Measurements from ENCODE around the gene NCOA3. TPM values are rescaled to one million over a fixed set of nuclear protein-coding genes. Genes with fewer than 3 reads are reported as not detected.
A peak's percentile ranks its signal among the peaks of the same experiment; 100 is the strongest.

NCOA3 gene
- total RNA-seq, 1 experiment from 2014 or later: 68.6 TPM

GRCh38 chr20:47653869-47654268 lies 152.2 kb downstream of the NCOA3 start:
- no peak overlapping the region for H3K4me3 Mint-ChIP-seq (ENCODE audit: unreplicated experiment)
- no peaks in the 10 kb centered on the region for H3K27me3 Mint-ChIP-seq (ENCODE audit: insufficient read depth, unreplicated experiment)
- no peaks in the 10 kb centered on the region for H3K4me1 Mint-ChIP-seq (ENCODE audit: insufficient read depth, unreplicated experiment)
- POLR2A ChIA-PET: interaction anchor here (1.9 kb wide), 1 partner anchor 8 kb away, joined by 9 read pairs; no protein-coding TSS in a partner anchor
- H3K27ac Mint-ChIP-seq (ENCODE audit: low read depth, unreplicated experiment): no peak overlapping the region
- peaks cover 92% of the 10 kb centered on the region for H3K36me3 Mint-ChIP-seq (ENCODE audit: insufficient read depth, unreplicated experiment)
- H3K9me3 Mint-ChIP-seq (ENCODE audit: unreplicated experiment): no peaks in the 10 kb centered on the region
- TF ChIP-seq CTCF (IDR thresholded peaks at IDR 0.05; ENCODE audit: unreplicated experiment): no peak
- CTCF ChIA-PET: interaction anchor here (0.7 to 3.2 kb wide), 3 partner anchors 10 to 127 kb away, joined by 4 to 20 read pairs (median 4); no protein-coding TSS in a partner anchor
- intact Hi-C loops (cut with micrococcal nuclease): no loop called here
- DNase-seq (ENCODE audit: unreplicated experiment): no peak
- no TSS peak for BruUV-seq (replicated peaks)

- CTCF ChIA-PET: interaction anchor here (0.7 to 3.2 kb wide), 2 partner anchors 10 to 127 kb away, joined by 4 to 20 read pairs; no protein-coding TSS in a partner anchor
- Mint-ChIP-seq H3K27me3 (ENCODE audit: insufficient read depth, unreplicated experiment) (no peaks in the 10 kb centered on the region), H3K9me3 (ENCODE audit: unreplicated experiment) (no peaks in the 10 kb centered on the region), H3K4me3 (ENCODE audit: unreplicated experiment) (no peak overlapping the region), H3K27ac (ENCODE audit: low read depth, unreplicated experiment) (no peak overlapping the region), H3K36me3 (ENCODE audit: insufficient read depth, unreplicated experiment) (peaks cover 92% of the 10 kb centered on the region), H3K4me1 (ENCODE audit: insufficient read depth, unreplicated experiment) (no peaks in the 10 kb centered on the region)
- intact Hi-C loops (cut with micrococcal nuclease): no loop called here
- POLR2A ChIA-PET: interaction anchor here (1.9 kb wide), 1 partner anchor 8 kb away, joined by 9 read pairs; no protein-coding TSS in a partner anchor
- no peak for DNase-seq (ENCODE audit: unreplicated experiment)
- BruUV-seq (replicated peaks): no TSS peak
- TF ChIP-seq CTCF (IDR thresholded peaks at IDR 0.05; ENCODE audit: unreplicated experiment): no peak
Measured at GRCh38 chr20:47654370-47654769, 152.7 kb downstream of the NCOA3 start.

DNA sequence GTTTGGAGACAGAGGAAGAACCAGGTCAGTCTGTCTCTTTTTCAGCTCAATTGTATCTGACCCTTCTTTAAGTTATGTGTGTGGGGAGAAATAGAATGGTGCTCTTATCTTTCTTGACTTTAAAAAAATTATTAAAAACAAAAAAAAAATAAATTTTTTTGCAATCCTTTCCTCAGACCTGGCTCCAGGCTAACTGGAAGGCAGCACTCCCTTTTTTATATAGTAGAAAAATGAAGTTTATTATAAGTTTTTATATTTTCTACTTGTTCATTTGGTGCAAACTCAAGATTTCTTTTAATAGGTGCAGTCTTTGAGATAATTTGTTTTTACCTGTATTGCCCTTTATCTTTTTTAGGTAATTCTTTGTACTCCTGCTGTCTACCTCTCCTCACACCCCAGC lies 153.9 kb downstream of the NCOA3 start:
- POLR2A ChIA-PET: interaction anchor here (0.7 kb wide), 1 partner anchor 1108 kb away, joined by 3 read pairs; no protein-coding TSS in a partner anchor
- H3K27ac Mint-ChIP-seq (ENCODE audit: low read depth, unreplicated experiment): no peak overlapping the region
- no peak overlapping the region for H3K4me3 Mint-ChIP-seq (ENCODE audit: unreplicated experiment)
- no peaks in the 10 kb centered on the region for H3K9me3 Mint-ChIP-seq (ENCODE audit: unreplicated experiment)
- intact Hi-C loops (cut with micrococcal nuclease): no loop called here
- CTCF ChIA-PET: no interaction called here
- H3K27me3 Mint-ChIP-seq (ENCODE audit: insufficient read depth, unreplicated experiment): no peaks in the 10 kb centered on the region
- BruUV-seq (replicated peaks): TSS peak; percentile 10
- H3K4me1 Mint-ChIP-seq (ENCODE audit: insufficient read depth, unreplicated experiment): no peaks in the 10 kb centered on the region
- no peak for DNase-seq (ENCODE audit: unreplicated experiment)
- no peak for TF ChIP-seq CTCF (IDR thresholded peaks at IDR 0.05; ENCODE audit: unreplicated experiment)
- H3K36me3 Mint-ChIP-seq (ENCODE audit: insufficient read depth, unreplicated experiment): peaks cover 95% of the 10 kb centered on the region

DNA sequence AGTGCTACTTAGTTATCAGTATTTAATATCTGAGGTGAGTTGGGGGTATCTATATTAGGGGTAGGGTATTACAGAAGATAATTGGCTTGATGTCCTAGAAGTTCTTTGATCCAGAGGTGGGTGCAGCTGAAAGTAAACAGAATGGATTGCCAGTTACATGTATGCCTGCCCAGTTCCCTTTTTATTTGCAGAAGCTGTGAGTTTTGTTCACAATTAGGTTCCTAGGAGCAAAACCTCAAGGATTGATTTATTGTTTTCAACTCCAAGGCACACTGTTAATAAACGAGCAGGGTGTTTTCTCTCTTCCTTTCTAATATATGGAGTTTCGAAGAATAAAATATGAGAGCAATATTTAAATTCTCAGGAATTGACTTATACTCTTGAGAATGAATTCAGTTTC lies 154.6 kb downstream of the NCOA3 start:
- H3K4me1 Mint-ChIP-seq (ENCODE audit: insufficient read depth, unreplicated experiment): no peaks in the 10 kb centered on the region
- TF ChIP-seq CTCF (IDR thresholded peaks at IDR 0.05; ENCODE audit: unreplicated experiment): no peak
- H3K27ac Mint-ChIP-seq (ENCODE audit: low read depth, unreplicated experiment): no peak overlapping the region
- CTCF ChIA-PET: interaction anchor here (0.7 kb wide), 1 partner anchor 17 kb away, joined by 3 read pairs; no protein-coding TSS in a partner anchor
- BruUV-seq (replicated peaks): no TSS peak
- no peak for DNase-seq (ENCODE audit: unreplicated experiment)
- H3K27me3 Mint-ChIP-seq (ENCODE audit: insufficient read depth, unreplicated experiment): no peaks in the 10 kb centered on the region
- H3K36me3 Mint-ChIP-seq (ENCODE audit: insufficient read depth, unreplicated experiment): peaks cover 96% of the 10 kb centered on the region
- POLR2A ChIA-PET: interaction anchor here (0.6 kb wide), 2 partner anchors 79 to 1065 kb away, joined by 3 to 4 read pairs; no protein-coding TSS in a partner anchor
- intact Hi-C loops (cut with micrococcal nuclease): no loop called here
- no peaks in the 10 kb centered on the region for H3K9me3 Mint-ChIP-seq (ENCODE audit: unreplicated experiment)
- H3K4me3 Mint-ChIP-seq (ENCODE audit: unreplicated experiment): no peak overlapping the region

All from MCF 10A (cell line).